Neural cell (in vitro differentiated cells): Measurements from ENCODE around the gene CACNA1D. TPM values are rescaled to one million over a fixed set of nuclear protein-coding genes. Genes with fewer than 3 reads are reported as not detected.
"Not testable (repeated sequence)": the region's sequence is repeated elsewhere in the genome, so short reads cannot be mapped to it uniquely, and the experiment has no call there.

Source experiments
- H2AFZ ChIP-seq: fragments of 200-600, 300-800 bp; sonication (generic), shearing (Covaris generic); 2 replicates; pipeline ENCODE4 v1.6.0; 2014; ENCODE audit warnings: low read depth, mild to moderate bottlenecking, antibody characterized with exemption, low read length, moderate library complexity
- H3F3A ChIP-seq: fragments of 200-600 bp; shearing (Covaris generic); 2 replicates; pipeline ENCODE4 v1.6.1; 2016; ENCODE audit warnings: mild to moderate bottlenecking, moderate library complexity, mixed read lengths, antibody characterized with exemption, low read length; ENCODE audit not compliant: insufficient read depth, poor library complexity, severe bottlenecking
- H3K27ac ChIP-seq: fragments of 200-600, 300-800 bp; sonication (generic), shearing (Covaris generic); 2 replicates; pipeline ENCODE4 v1.5.1; 2014; ENCODE audit warnings: mild to moderate bottlenecking, low read length, moderate library complexity
- H3K27me3 ChIP-seq: fragments of 300-800, 200-600 bp; sonication (generic), shearing (Covaris generic); 2 replicates; pipeline ENCODE4 v1.6.0; 2014; ENCODE audit warnings: mild to moderate bottlenecking, low read depth, low read length, moderate library complexity; ENCODE audit not compliant: insufficient read depth
- H3K36me3 ChIP-seq: fragments of 300-800, 200-600 bp; sonication (generic), shearing (Covaris generic); 2 replicates; pipeline ENCODE4 v1.5.1; 2014; ENCODE audit warnings: mild to moderate bottlenecking, antibody characterized with exemption, low read length, moderate library complexity; ENCODE audit not compliant: insufficient read depth
- H3K4me2 ChIP-seq: fragments of 300-800, 200-600 bp; sonication (generic), shearing (Covaris generic); 2 replicates; pipeline ENCODE4 v1.6.0; 2014; ENCODE audit warnings: mild to moderate bottlenecking, low read length
- H3K4me3 ChIP-seq: fragments of 300-800, 200-600 bp; sonication (generic), shearing (Covaris generic); 2 replicates; pipeline ENCODE4 v1.5.1; 2014; ENCODE audit warnings: mild to moderate bottlenecking, low read length, moderate library complexity
- H3K79me2 ChIP-seq: fragments of 200-600 bp; shearing (Covaris generic); replicated peaks from 2 replicates; pipeline ENCODE4 v1.6.0; 2014; ENCODE audit warnings: mild to moderate bottlenecking, low read length, moderate library complexity; ENCODE audit not compliant: insufficient read depth
- H3K9ac ChIP-seq: fragments of 300-800, 200-600 bp; sonication (generic), shearing (Covaris generic); 2 replicates; pipeline ENCODE4 v1.6.1; 2016; ENCODE audit warnings: mild to moderate bottlenecking, low read length, mixed read lengths
- H3K9me2 ChIP-seq: fragments of 200-600 bp; shearing (Covaris generic); 2 replicates; pipeline ENCODE4 v1.6.1; 2016; ENCODE audit warnings: mild to moderate bottlenecking, low read length, mixed read lengths; ENCODE audit not compliant: insufficient read depth
- H3K9me3 ChIP-seq: fragments of 200-600, 300-800 bp; sonication (generic), shearing (Covaris generic); 2 replicates; pipeline ENCODE4 v1.6.1; 2016; ENCODE audit warnings: mild to moderate bottlenecking, mixed run types, low read length, moderate library complexity, mixed read lengths
- H4K20me1 ChIP-seq: fragments of 200-600 bp; shearing (Covaris generic); 2 replicates; pipeline ENCODE4 v1.6.1; 2016; ENCODE audit warnings: mild to moderate bottlenecking, mixed run types; ENCODE audit not compliant: insufficient read depth
- CTCF ChIP-seq: fragments of 450-650 bp; IDR thresholded peaks from 2 replicates; pipeline ENCODE4 v1.5.1; 2014; ENCODE audit warnings: antibody characterized with exemption, mild to moderate bottlenecking, moderate library complexity; ENCODE audit not compliant: poor library complexity, severe bottlenecking
- EP300 ChIP-seq: fragments of 450-650 bp; conservative IDR thresholded peaks from 2 replicates; pipeline ENCODE4 v1.6.1; 2014; ENCODE audit warnings: antibody characterized with exemption, mild to moderate bottlenecking, moderate library complexity; ENCODE audit not compliant: poor library complexity, severe bottlenecking
- EZH2 ChIP-seq: fragments of 200-600, 300-800 bp; shearing (Covaris generic), sonication (generic); IDR thresholded peaks from 2 replicates; pipeline ENCODE4 v1.6.1; 2014; ENCODE audit warnings: antibody characterized with exemption, low read length, borderline replicate concordance, mild to moderate bottlenecking; ENCODE audit not compliant: insufficient read depth, poor library complexity, severe bottlenecking
- MXI1 ChIP-seq: fragments of 450-650 bp; conservative IDR thresholded peaks from 2 replicates; pipeline ENCODE4 v1.6.1; 2014; ENCODE audit warnings: antibody characterized with exemption, mild to moderate bottlenecking; ENCODE audit not compliant: poor library complexity, severe bottlenecking
- POLR2AphosphoS5 ChIP-seq: IDR thresholded peaks from 2 replicates; pipeline ENCODE4 v1.6.1; 2012
- RAD21 ChIP-seq: fragments of 450-650 bp; conservative IDR thresholded peaks from 2 replicates; pipeline ENCODE4 v1.6.1; 2014; ENCODE audit warnings: antibody characterized with exemption, mild to moderate bottlenecking, moderate library complexity
- REST ChIP-seq: IDR thresholded peaks from 2 replicates; pipeline ENCODE4 v1.6.1; 2012; ENCODE audit warnings: borderline replicate concordance
- SMC3 ChIP-seq: fragments of 450-650 bp; conservative IDR thresholded peaks from 2 replicates; pipeline ENCODE4 v1.6.1; 2014; ENCODE audit warnings: antibody characterized with exemption, mild to moderate bottlenecking, moderate library complexity; ENCODE audit not compliant: poor library complexity
- TAF1 ChIP-seq: IDR thresholded peaks from 2 replicates; pipeline ENCODE4 v1.6.1; 2012; ENCODE audit warnings: low read depth
- polyA plus RNA-seq: library from polyadenylated mRNA; depleted of rRNA; stranded (reverse); fragments of >200 nt; gene quantifications from 2 replicates; pipeline ENCODE4 v1.2.3, GENCODE V29; 2014

CACNA1D gene
- polyA plus RNA-seq, 1 donor from 2014 or later, result 22.5 TPM

DNA sequence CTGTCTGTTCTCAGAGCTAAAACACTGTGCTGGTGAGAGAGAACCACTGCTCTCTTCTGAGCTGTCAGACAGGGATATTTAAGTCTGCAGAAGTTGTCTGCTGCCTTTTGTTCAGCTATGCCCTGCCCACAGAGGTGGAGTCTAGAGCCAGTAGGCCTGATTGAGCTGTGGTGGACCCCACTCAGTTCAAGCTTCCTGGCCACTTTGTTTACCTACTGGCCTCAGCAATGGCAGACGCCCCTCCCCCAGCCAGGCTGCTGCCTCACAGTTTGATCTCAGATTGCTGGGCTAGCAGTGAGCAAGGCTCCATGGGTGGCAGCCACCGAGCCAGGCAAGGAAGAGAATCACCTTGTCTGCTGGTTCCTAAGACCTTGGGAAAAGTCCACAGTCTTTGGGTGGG lies 21.0 kb upstream of the CACNA1D start:
- Histone ChIP-seq H3K27ac (no peak overlapping the region), H2AFZ (no peak overlapping the region), H3K27me3 (no peaks in the 10 kb centered on the region), H3K4me2 (no peak overlapping the region), H4K20me1 (no peaks in the 10 kb centered on the region), H3K9ac (no peak overlapping the region), H3K79me2 (no peaks in the 10 kb centered on the region), H3F3A (no peaks in the 10 kb centered on the region), H3K9me3 (no peaks in the 10 kb centered on the region), H3K36me3 (no peaks in the 10 kb centered on the region), H3K9me2 (no peaks in the 10 kb centered on the region), H3K4me3 (no peak overlapping the region)
- no peak for TF ChIP-seq CTCF

DNA sequence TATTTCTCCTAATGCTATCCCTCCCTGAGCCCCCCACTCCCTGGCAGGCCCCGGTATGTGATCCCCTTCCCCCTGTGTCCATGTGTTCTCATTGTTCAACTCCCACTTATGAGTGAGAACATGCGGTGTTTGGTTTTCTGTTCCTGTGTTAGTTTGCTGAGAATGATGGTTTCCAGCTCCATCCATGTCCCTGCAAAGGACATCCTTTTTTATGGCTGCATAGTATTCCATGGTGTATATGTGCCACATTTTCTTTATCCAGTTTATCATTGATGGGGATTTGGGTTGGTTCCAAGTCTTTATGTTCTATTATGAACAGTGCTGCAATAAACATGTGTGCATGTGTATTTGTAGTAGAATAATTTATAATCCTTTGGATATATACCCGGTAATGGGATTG lies 18.0 kb upstream of the CACNA1D start:
- not testable (repeated sequence) for H3F3A ChIP-seq, H3K4me3 ChIP-seq, H2AFZ ChIP-seq, H3K9me2 ChIP-seq, H3K36me3 ChIP-seq, H3K9ac ChIP-seq, H3K4me2 ChIP-seq, H3K9me3 ChIP-seq, H3K27me3 ChIP-seq, H3K79me2 ChIP-seq, H3K27ac ChIP-seq, H4K20me1 ChIP-seq

- H3K4me3 ChIP-seq, H3F3A ChIP-seq, H3K9me2 ChIP-seq, H3K79me2 ChIP-seq, H3K27ac ChIP-seq, H3K27me3 ChIP-seq, H3K9ac ChIP-seq, H3K4me2 ChIP-seq, H2AFZ ChIP-seq, H3K9me3 ChIP-seq, H3K36me3 ChIP-seq, H4K20me1 ChIP-seq: not testable (repeated sequence)
Observed at GRCh38 chr3:53477689-53478088, 16.7 kb upstream of the CACNA1D start.

DNA sequence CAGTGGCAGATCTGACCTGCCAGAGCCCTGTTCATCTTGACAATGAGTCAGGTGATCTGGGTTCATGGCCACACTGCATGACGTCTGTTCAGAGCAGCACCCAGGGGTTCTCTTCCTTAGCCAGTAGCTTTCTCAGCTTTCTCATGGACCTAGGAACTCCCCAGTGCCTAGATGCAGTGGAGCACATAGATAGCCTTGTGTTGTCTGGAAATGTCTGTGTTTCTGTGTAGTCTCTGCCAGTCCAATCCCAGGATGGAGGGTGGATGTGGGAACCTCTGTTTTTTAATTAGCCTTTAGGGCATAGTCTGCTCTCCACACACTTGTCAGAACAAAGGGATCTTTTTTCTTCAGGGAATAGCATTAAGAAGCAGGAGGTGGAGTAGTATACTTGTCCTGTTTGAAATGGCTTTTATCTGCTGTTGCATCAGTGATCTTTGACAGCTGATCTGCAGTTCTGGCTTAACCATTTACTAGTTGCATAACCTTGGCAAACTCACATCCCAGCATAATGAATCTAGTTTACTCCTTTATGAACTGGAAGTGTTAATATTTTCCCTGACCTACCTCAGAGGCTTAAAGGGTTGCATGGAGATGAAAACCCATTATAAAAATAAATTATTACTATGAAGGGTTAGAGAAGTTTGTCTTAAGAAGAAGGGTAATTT lies 16.1 kb upstream of the CACNA1D start:
- TF ChIP-seq EZH2 (no peak), SMC3 (no peak), RAD21 (no peak), MXI1 (no peak), TAF1 (no peak), CTCF (no peak), EP300 (no peak), REST (no peak), POLR2AphosphoS5 (no peak)
- Histone ChIP-seq H3F3A (no peaks in the 10 kb centered on the region), H3K36me3 (no peaks in the 10 kb centered on the region), H3K9ac (peak overlapping the region; percentile 38), H4K20me1 (no peaks in the 10 kb centered on the region), H3K9me3 (no peaks in the 10 kb centered on the region), H3K27ac (peak overlapping the region; percentile 45), H2AFZ (no peak overlapping the region), H3K4me3 (no peak overlapping the region), H3K27me3 (no peaks in the 10 kb centered on the region), H3K4me2 (peak overlapping the region; percentile 22), H3K79me2 (no peaks in the 10 kb centered on the region), H3K9me2 (no peaks in the 10 kb centered on the region)
